GM12892 (cell line): ENCODE data around the gene MARK3.

ENCODE experiments used
- POLR2AphosphoS5 ChIP-seq: IDR thresholded peaks from 2 replicates; pipeline ENCODE4 v1.6.1; 2011; ENCODE audit warnings: low read depth, low read length, control low read depth
- TAF1 ChIP-seq: IDR thresholded peaks from 2 replicates; pipeline ENCODE4 v1.6.1; 2011; ENCODE audit warnings: low read depth, mild to moderate bottlenecking, control low read depth, low read length, borderline replicate concordance

- TF ChIP-seq POLR2AphosphoS5 (no peak), TAF1 (no peak)
Measured at GRCh38 chr14:103504991-103505565, 119.9 kb downstream of the MARK3 start.
